Bronchial epithelial cell (primary cell): Measurements from ENCODE around the gene ADARB2. TPM values are rescaled to one million over a fixed set of nuclear protein-coding genes. Genes with fewer than 3 reads are reported as not detected.
"Not testable (repeated sequence)": the region's sequence is repeated elsewhere in the genome, so short reads cannot be mapped to it uniquely, and the experiment has no call there.

ENCODE experiments used
- DNase-seq: peaks from one replicate; pipeline ENCODE4 v3.0.0-alpha.2; 2010; ENCODE audit warnings: low read depth
- FAIRE-seq: peaks from 2 replicates; lab custom pipeline; 2011; peaks lifted over from hg19 to GRCh38; lab: Jason Lieb, UNC
- H3K27me3 ChIP-seq: 2 replicates; pipeline ENCODE4 v1.5.1; 2011; ENCODE audit warnings: low read length; ENCODE audit not compliant: control insufficient read depth, insufficient read depth
- H3K36me3 ChIP-seq: 2 replicates; pipeline ENCODE4 v1.5.1; 2011; ENCODE audit warnings: low read length; ENCODE audit not compliant: control insufficient read depth, insufficient read depth
- H3K4me3 ChIP-seq: 2 replicates; pipeline ENCODE4 v1.5.1; 2011; ENCODE audit warnings: mild to moderate bottlenecking, low read depth, low read length, control low read depth
- CTCF ChIP-seq: IDR thresholded peaks from 2 replicates; pipeline ENCODE4 v1.5.1; 2011; ENCODE audit warnings: mild to moderate bottlenecking, moderate library complexity, low read length, control low read depth, inconsistent platforms; ENCODE audit not compliant: insufficient read depth, severe bottlenecking
- total RNA-seq: library from RNA; depleted of rRNA; stranded (reverse); fragments of >200 nt; gene quantifications from 2 replicates; pipeline ENCODE4 v1.2.1, GENCODE V29; 2014

Gene ADARB2
- total RNA-seq, 1 donor from 2014 or later = not detected

- no peak overlapping the region for H3K4me3 ChIP-seq
- no peak for TF ChIP-seq CTCF
- DNase-seq = no peak
- FAIRE-seq = no peak
- H3K27me3 ChIP-seq = no peaks in the 10 kb centered on the region
- H3K36me3 ChIP-seq = no peaks in the 10 kb centered on the region
Observed at GRCh38 chr10:1163204-1163660, 574.1 kb downstream of the ADARB2 start.

- FAIRE-seq (no peak), DNase-seq (no peak)
- Histone ChIP-seq H3K36me3 (no peaks in the 10 kb centered on the region), H3K27me3 (no peaks in the 10 kb centered on the region), H3K4me3 (no peak overlapping the region)
- no peak for TF ChIP-seq CTCF
Observed at GRCh38 chr10:1162481-1163203, 574.7 kb downstream of the ADARB2 start.

- H3K4me3 ChIP-seq, H3K27me3 ChIP-seq, DNase-seq, H3K36me3 ChIP-seq, FAIRE-seq: not testable (repeated sequence)
Observed at GRCh38 chr10:1161315-1161673, 576.0 kb downstream of the ADARB2 start.

- no peak for DNase-seq
Observed at GRCh38 chr10:1160561-1161314, 576.6 kb downstream of the ADARB2 start.

GRCh38 chr10:1159131-1160061, 577.9 kb downstream of the ADARB2 start:
- no peak for FAIRE-seq
- no peak for TF ChIP-seq CTCF

More at GRCh38 chr10:1160561-1161314, 576.6 kb downstream of the ADARB2 start:
- no peaks in the 10 kb centered on the region for H3K27me3 ChIP-seq
- TF ChIP-seq CTCF = no peak
- H3K4me3 ChIP-seq = no peak overlapping the region
- no peaks in the 10 kb centered on the region for H3K36me3 ChIP-seq
- FAIRE-seq = no peak

GRCh38 chr10:1158536-1158935, 578.8 kb downstream of the ADARB2 start:
- not testable (repeated sequence) for DNase-seq, FAIRE-seq, H3K4me3 ChIP-seq, H3K27me3 ChIP-seq, H3K36me3 ChIP-seq

More at GRCh38 chr10:1159131-1160061, 577.9 kb downstream of the ADARB2 start:
- Histone ChIP-seq H3K27me3 (no peaks in the 10 kb centered on the region), H3K36me3 (no peaks in the 10 kb centered on the region), H3K4me3 (no peak overlapping the region)
- no peak for DNase-seq
